ENCODE measurements around the gene RSPO1.
"Not testable (repeated sequence)": the region's sequence is repeated elsewhere in the genome, so short reads cannot be mapped to it uniquely, and the experiment has no call there.

The RSPO1 gene, protein sequence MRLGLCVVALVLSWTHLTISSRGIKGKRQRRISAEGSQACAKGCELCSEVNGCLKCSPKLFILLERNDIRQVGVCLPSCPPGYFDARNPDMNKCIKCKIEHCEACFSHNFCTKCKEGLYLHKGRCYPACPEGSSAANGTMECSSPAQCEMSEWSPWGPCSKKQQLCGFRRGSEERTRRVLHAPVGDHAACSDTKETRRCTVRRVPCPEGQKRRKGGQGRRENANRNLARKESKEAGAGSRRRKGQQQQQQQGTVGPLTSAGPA

DNA sequence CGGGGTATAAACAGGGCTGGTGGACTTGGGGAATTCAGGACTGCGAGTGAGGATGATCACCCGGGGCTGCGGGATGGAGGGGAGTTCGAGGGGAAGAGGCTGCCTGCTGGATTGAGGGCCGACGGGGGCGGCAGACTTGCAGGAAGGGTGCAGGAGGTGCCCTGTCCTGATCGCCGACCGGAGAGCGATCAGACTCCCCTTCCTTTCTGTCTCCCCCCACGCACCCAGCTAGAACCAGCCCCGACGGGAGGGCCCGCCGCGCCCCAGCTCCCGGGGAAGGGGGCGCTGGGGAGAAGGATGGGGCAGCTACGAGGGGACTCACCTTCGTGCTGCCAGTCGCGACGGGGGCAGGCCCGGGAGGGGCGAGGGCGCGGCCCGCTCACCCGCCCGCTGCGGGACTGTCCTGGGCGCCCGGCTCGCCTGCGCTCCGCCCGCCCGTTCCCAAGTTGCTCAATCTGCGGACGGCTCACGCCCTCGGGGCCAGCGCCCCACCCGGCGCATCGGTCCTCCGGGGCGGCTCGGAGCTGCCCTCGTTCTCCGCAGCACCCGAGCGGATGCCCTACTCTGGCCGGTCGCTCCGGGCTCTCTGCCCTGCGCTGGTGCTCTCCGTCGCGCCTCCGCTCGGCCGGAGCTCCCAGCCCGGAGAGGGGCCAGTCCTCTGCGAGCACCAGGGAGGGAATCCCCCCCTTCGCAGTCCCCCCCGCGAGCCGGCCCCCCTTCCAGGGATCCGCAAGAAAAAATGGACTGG lies at the start of gene RSPO1:
Gene RSPO1 (minus strand): TSS at position 649 of the 748 bp plus-strand sequence. CDS start 5,231 bp downstream, outside the sequence.
- no peak for DNase-seq

- not testable (repeated sequence) for DNase-seq
These were observed 49.5 kb upstream of the RSPO1 start for GRCh38 chr1:37684182-37684581.

DNA sequence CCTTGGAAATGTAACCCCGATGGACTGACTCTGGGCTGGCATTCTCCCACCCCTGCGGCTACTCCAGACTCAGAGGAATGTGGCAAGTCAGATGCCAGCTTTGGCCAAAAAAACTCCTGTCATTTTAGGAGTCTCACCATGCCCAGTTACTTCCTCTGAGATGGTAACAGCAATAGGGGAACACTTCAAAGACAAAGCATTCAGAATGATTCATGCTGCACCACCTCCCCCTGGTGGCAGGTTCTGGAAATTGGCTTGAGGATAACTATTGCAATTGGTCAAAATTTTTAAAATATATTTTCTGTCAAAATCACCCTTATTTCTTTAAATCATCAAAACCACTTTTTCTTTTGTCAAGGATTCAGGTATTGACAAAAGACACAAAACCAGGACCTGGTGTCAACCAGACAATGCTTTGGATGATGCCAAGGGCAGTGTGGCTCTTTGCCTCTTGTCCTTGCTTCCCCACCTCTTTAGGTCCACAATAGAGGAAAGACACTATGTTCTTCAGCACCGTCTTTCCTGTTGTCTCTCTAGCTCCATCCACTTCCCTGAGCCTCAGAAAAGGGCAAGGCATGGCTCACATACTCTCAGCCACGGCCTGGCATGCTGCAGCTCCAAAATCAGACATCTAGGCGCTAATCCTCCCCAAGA lies 47.8 kb upstream of the RSPO1 start:
- DNase-seq: peak; percentile 55

DNA sequence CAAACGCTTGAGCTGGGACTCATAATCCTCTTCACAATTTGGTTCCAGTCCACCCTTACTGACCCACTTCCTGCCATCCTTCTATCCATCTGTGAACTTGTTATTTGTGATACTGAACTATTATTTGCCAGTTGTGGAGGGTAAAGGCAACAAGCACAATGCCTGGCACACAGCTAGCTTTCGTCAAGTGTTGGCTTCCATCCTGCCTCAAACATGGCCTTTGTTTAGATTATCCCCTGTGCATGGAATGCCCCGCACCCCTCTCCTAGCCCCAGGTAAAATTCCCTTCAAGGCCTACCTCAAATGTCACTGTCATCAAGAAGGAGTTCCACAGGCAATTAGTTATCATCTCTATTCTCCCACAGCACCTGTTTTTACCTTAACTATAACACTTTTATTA lies 46.2 kb upstream of the RSPO1 start:
- DNase-seq: no peak

DNA sequence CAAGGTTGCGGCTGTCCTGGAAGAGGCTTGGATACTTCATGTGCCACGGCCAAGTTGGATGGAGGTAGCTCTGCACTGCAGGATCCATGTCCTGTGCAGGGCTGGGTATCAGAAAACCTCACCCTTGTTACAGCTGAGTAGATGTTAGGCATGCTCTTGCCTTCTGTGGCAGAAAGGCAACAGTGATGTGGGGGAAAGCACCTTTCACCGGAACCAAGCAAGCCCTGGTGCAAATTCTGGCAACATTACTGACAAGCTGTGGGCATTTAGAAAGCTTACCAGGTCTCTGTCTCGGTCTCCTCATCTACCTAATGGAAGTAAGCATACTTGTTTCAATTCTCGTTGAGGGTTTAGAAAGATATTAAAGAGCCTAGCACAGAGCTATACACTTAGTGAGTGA lies 43.1 kb upstream of the RSPO1 start:
- DNase-seq: no peak

DNA sequence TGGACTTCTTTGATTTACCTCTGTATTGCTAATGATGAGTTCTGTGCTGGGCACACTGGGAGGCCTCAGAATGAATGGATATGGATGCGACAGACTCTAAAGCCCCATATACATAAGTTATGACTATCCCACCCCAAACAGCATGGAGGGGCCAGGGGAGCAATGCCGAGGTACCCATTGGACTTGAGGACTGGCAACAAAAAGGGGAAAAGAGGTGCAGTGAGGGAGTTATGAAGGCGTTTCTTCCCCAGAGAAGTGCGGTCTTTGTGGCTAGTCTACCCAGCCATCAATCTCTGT lies 42.4 kb upstream of the RSPO1 start:
- no peak for DNase-seq

GRCh38 chr1:37676281-37677142 lies 41.8 kb upstream of the RSPO1 start:
- no peak for DNase-seq

DNA sequence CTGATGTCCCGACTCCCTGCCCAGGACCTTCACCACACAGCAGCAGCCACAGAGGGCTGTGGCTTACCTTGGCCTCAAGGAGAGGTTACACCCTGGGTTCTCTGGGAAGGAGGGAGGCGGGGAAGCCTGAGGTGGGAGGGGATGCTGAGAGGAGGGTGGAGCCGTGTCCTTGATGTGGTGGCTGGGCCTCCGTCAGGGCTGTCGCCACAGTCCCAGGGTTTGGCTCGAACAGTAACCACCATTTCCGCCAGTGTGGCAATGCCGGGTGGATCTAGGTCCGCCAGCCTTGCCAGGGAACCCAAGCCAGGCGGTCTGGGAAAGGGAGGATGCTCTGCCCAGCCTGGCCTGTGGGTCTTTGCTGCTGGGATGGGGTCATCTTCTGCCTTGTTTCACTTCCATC lies 39.2 kb upstream of the RSPO1 start:
- DNase-seq: no peak

DNA sequence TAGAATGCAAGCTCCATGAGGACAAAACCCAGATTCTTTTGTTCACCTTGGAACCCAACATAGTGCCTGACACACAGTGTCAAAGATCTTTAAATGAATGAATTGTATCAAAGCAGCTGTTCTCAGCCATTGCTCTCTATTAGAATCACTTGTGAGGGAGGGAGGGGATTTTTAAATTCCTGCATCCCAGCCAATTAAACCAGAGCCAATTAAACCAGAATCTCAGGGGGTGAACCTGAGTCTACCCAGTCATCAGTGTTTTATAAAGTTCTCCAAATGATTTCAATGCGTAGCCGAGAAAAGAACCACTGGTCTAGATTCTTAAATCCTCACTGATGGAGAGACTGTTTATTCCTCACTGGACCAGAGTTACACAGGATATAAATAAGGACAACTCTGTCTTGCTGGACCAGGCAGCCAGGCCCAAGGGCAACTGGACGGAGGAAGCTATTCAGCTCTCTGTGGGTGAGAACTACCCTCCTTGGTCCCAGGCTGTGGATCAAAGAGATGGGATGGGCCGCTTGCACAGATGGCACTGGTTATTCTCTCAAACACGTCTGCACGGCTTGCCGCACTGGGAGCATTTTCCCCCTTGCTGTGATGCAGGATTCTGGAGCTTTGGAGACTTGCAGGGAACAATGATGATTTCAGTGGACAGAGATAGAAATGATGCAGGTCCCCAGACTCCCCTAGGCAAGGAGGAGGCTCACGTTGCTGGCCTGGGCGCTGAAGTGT lies 37.6 kb upstream of the RSPO1 start:
- no peak for DNase-seq

- no peak for DNase-seq
These were observed 36.6 kb upstream of the RSPO1 start for GRCh38 chr1:37671261-37671660.

DNA sequence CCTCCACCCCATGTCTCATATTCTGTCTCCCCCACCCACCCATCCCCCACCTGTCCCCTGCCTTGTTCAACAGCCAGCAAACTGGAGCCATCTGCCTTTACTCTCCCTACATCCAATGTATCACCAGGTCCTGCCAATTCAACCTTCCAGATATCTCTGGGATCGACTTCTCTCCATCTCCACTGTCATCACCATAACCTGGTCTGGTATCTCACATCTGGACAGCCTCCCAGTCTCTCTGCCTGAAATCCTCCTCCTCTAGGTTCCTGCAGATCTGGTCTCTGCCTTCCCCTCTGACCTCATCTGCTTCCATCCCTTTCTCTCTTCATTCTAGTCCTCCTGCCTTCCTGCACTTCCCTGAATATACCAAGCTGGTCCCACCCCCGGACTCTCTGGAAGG lies 35.4 kb upstream of the RSPO1 start:
- no peak for DNase-seq

- DNase-seq: no peak
These were observed 32.5 kb upstream of the RSPO1 start for GRCh38 chr1:37667023-37667671.

GRCh38 chr1:37666241-37666867 lies 31.7 kb upstream of the RSPO1 start:
- DNase-seq: no peak

GRCh38 chr1:37663426-37664000 lies 28.8 kb upstream of the RSPO1 start:
- no peak for DNase-seq

DNA sequence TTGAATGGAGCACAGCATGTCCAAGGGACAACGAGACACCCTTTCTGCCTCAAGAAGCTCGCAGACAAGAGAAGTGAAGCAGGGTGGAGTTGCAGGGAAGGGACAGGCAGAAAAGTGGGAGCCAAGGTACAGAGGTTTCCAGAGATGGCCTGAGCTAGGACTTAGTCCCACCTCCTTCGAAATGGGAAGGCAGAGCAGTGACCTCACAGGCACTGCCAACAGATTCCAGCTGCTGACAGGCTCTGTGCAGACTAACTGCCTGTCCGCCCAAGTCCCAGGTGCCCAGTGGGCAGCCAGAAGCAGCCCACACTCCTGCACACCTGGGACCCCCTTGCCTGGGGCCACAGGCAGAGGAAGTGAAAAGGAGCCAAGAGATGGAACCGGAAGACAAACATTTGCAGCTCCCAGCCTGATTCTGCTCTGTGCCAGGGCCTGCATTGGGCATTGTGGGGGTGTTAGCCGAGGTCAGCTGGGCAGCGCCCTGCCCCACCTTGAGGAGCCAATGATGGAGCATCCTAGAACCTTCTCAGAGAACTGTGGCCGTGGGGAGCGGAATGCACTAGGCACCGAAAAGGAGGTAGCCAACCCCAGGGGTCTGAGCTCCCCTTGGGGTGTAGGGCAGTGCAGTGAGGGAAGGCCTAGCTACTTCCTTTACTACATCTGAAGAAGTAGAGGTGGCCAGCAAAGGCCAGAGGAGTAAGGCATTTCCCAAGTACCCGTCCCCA lies 27.5 kb upstream of the RSPO1 start:
- no peak for DNase-seq

GRCh38 chr1:37661401-37661800 lies 26.7 kb upstream of the RSPO1 start:
- DNase-seq: no peak

DNA sequence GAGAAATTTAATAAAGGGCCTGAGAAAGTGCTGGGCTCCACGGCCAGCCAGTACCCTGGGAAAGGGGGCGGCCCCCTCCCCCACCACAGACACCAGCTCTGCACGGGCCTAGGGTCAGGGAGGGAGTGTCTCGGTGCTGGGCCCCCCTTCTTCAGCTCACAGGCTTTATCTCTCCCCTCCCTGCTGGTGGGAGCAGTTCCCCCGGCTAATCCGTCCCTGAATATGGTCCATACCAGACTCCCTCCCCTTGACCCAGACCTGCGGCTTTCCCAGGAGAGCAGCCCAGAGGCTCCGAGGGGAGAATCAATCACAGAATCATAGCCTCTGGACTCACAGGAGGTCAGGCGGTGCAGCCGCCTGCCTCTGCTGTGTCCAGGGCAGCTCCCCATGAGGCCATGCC lies 26.0 kb upstream of the RSPO1 start:
- DNase-seq: no peak

- DNase-seq: no peak
These were observed 23.8 kb upstream of the RSPO1 start for GRCh38 chr1:37658486-37658885.

DNA sequence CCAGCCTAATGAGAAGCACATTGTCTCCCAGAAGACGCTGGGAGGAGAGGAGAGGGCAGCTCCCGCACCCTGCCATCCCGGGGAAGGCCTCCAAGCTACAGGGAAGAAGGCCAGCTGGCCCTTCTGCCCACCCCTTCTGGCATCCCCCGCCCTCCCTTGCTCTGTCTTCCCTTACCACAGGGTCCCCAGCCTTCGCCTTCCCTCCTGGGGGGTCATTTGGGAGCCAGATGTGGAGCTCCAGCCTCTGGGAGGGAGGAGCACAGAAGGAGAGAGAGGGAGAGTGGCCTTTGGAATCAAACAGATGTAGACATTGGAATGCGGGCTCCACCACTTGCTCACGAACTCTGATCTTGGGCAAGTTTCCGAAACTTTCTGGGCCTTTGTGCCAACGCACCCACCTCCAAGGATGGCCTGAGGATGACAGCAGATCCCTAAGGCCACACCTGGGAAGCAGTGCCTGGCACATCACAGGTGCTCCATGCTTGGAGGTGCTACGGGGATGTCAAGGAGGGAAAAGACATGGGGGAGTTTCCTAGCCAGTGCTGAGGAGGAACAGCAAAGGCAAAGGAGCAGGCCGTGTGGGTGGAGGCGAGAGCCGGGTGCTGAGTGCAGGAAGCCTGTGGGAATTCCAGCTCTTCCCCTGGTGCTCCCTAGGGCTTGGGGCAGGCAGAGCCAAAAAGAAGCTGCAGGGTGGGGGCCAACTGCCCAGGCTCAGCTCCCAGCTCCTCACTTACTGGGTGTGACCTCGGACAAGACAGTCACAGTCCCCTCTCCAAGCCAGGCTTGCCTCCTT lies 23.1 kb upstream of the RSPO1 start:
- DNase-seq: no peak

DNA sequence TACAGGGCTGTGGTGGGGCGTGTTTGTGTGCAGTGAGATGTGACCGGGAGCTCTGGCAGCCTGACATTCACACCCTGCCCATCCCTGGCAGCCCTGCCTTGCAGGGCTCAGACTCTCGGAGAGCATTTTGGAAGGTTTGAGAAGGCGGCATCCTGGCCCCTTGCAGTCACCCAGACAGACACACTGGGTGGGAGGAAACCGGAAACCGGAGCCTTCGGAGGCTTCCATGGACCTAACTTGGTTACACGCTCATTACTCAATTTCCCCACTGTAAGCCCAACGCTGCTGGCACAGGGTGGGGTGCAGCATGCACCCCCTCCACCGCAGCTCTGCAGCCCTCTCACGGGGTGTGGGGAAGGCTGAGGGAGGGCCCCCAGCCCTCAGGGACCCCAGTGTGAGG lies 22.2 kb upstream of the RSPO1 start:
- DNase-seq: no peak
